AG04450 (cell line): ENCODE data around the gene GPM6B. TPM values are rescaled to one million over a fixed set of nuclear protein-coding genes. Genes with fewer than 3 reads are reported as not detected.

Source experiments
- CTCF ChIA-PET: fragments of 300-600, 350-600 bp; formaldehyde crosslinking; extraction: SDS; loops from one replicate; lab custom pipeline; 2022; ENCODE audit warnings: antibody characterized with exemption, inconsistent platforms; lab: Charles Lee
- POLR2A ChIA-PET: fragments of 350-600 bp; formaldehyde crosslinking; extraction: SDS; loops from one replicate; lab custom pipeline; 2021; ENCODE audit warnings: antibody characterized with exemption, inconsistent platforms; lab: Yijun Ruan, JAX
- DNase-seq: peaks from one replicate; pipeline ENCODE4 v3.0.0-alpha.2; 2011; ENCODE audit warnings: low read depth, low spot score
- H3K27ac ChIP-seq: one replicate; pipeline ENCODE4 v1.5.1; 2012; ENCODE audit warnings: low read depth, low read length, control low read depth
- H3K27me3 ChIP-seq: one replicate; pipeline ENCODE4 v1.6.0; 2012; ENCODE audit warnings: low read length; ENCODE audit not compliant: control insufficient read depth, insufficient read depth
- H3K4me3 ChIP-seq: 2 replicates; pipeline ENCODE4 v1.5.1; 2011; ENCODE audit warnings: mild to moderate bottlenecking, low read depth, low read length, control low read depth
- H3K9me3 ChIP-seq: 2 replicates; pipeline ENCODE4 v1.5.1; 2012; ENCODE audit warnings: low read length; ENCODE audit not compliant: control insufficient read depth, insufficient read depth
- polyA plus RNA-seq: library from polyadenylated mRNA; depleted of rRNA; stranded (reverse); fragments of >200 nt; gene quantifications from 2 replicates; pipeline ENCODE4 v1.2.3, GENCODE V29; 2011
- TF ChIP-seq, protein P1 (sequence below): IDR thresholded peaks from 2 replicates; pipeline ENCODE4 v1.5.1; 2011; ENCODE audit warnings: low read depth, low read length, control low read depth, inconsistent platforms

GPM6B gene
- polyA plus RNA-seq, 1 experiment = 0.67 TPM

DNA sequence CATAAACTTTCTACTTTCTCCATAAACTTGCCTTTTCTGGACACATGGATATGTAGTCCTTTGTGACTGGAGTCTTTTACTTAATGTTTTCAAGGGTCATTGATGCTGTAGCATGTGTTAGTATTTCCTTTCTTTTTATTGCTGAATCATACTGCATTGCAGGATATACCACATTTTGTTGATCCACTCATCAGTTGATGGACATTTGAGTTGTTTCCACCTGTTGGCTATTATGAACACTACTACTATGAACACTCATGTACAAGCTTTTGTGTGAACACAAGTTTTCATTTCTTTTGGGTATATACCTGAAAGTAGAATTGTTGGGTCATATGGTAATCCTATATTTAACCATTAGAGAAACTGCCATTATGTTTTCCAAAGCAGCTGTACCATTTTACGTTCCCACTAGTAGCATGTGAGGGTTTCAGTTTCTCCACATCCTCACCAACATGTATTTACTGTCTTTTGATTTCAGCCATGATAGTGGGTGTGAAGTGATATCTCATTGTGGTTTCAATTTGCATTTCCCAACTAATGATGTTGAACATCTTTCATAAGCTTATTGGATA is 26.3 kb upstream of the GPM6B start:
- ChIA-PET POLR2A (no interaction called here), CTCF (no interaction called here)
- Histone ChIP-seq H3K27me3 (no peaks in the 10 kb centered on the region), H3K9me3 (no peaks in the 10 kb centered on the region), H3K27ac (no peak overlapping the region), H3K4me3 (no peak overlapping the region)
- TF ChIP-seq, protein P1, sequence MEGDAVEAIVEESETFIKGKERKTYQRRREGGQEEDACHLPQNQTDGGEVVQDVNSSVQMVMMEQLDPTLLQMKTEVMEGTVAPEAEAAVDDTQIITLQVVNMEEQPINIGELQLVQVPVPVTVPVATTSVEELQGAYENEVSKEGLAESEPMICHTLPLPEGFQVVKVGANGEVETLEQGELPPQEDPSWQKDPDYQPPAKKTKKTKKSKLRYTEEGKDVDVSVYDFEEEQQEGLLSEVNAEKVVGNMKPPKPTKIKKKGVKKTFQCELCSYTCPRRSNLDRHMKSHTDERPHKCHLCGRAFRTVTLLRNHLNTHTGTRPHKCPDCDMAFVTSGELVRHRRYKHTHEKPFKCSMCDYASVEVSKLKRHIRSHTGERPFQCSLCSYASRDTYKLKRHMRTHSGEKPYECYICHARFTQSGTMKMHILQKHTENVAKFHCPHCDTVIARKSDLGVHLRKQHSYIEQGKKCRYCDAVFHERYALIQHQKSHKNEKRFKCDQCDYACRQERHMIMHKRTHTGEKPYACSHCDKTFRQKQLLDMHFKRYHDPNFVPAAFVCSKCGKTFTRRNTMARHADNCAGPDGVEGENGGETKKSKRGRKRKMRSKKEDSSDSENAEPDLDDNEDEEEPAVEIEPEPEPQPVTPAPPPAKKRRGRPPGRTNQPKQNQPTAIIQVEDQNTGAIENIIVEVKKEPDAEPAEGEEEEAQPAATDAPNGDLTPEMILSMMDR = no peak
- DNase-seq = no peak

DNA sequence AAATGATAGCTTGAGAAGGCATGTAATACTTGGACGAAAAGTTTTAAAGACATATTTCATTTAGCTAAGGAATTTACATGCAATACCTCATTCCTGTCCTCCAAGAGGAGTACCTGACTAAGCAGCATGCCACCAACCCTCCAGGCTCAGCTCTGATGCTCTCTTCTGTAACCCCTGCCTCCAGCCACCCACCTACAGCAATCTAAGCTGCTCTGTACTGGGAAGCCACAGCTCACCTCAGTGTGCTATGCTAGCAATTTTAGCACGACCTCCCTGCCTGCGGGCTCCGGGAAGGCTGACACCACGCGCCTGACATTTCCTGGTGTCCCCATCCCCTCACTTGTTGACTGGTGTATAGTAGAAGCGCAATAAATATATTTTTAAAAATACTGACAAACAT is 23.2 kb upstream of the GPM6B start:
- Histone ChIP-seq H3K9me3 (no peaks in the 10 kb centered on the region), H3K27ac (no peak overlapping the region), H3K4me3 (no peak overlapping the region), H3K27me3 (no peaks in the 10 kb centered on the region)
- POLR2A ChIA-PET = no interaction called here
- CTCF ChIA-PET = no interaction called here
- TF ChIP-seq, protein P1 = no peak
- no peak for DNase-seq

DNA sequence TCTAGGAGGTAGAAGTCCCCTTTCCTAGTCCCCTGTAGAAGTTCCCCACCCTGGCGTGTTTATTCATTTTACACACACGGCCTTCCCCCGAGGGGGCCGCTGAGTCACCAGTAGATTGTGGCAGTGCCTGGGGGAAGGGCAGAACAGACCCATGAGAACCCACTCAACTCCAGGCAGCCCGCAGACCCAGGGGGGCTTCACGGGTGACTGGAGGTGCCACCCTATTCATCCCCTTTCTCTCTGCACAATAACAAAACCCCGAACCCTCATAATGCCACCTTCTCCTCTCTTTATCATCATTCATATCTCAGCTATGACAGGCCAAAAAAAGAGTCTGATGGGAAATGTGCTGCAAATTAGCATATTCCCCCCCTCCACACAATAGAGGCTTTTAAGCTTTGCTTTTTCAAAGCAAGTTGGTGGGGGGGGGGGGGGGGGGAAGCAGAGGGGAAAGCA is 20.4 kb upstream of the GPM6B start:
- POLR2A ChIA-PET = no interaction called here
- TF ChIP-seq, protein P1 = no peak
- CTCF ChIA-PET = no interaction called here
- Histone ChIP-seq H3K27me3 (no peaks in the 10 kb centered on the region), H3K9me3 (no peaks in the 10 kb centered on the region), H3K27ac (no peak overlapping the region), H3K4me3 (no peak overlapping the region)
- DNase-seq = no peak

GRCh38 chrX:13836575-13836974 is 19.7 kb upstream of the GPM6B start:
- TF ChIP-seq, protein P1 = no peak
- POLR2A ChIA-PET = no interaction called here
- Histone ChIP-seq H3K9me3 (no peaks in the 10 kb centered on the region), H3K27me3 (no peaks in the 10 kb centered on the region), H3K4me3 (no peak overlapping the region), H3K27ac (no peak overlapping the region)
- no peak for DNase-seq
- CTCF ChIA-PET = no interaction called here

DNA sequence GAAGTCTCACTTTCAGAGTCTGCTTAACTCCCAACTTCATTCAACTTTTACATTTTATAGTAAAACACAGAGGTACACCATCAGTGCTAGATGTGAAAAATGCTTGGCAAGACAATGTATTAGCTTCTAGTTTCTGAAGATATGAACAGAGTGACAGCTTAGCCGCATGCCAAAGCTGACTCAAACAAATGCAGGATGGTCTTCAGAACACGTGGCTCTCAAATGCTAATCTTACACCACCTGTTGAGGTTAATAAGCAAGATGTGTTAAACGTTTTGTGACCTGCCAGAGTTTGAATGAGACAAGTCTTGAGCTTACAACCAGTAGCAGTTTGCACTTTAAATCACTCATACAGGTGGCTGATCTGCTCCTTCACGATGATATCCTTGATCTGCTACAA is 18.9 kb upstream of the GPM6B start:
- Histone ChIP-seq H3K9me3 (no peaks in the 10 kb centered on the region), H3K27ac (no peak overlapping the region), H3K4me3 (no peak overlapping the region), H3K27me3 (no peaks in the 10 kb centered on the region)
- ChIA-PET CTCF (interaction anchor here (0.6 kb wide), 1 partner anchor 1868 kb away, joined by 4 read pairs; no protein-coding TSS in a partner anchor), POLR2A (no interaction called here)
- no peak for DNase-seq
- TF ChIP-seq, protein P1 = no peak
